PFSK-1 (cell line): ENCODE data around the gene NHLRC4.

ENCODE experiments used
- FOXP2 ChIP-seq: optimal IDR thresholded peaks from 2 replicates; pipeline ENCODE3; 2011; ENCODE audit warnings: borderline replicate concordance, control low read depth, inconsistent platforms; ENCODE audit not compliant: insufficient read depth; ENCODE audit errors: extremely low read length, extremely low read depth
- POLR2AphosphoS5 ChIP-seq: IDR thresholded peaks from 2 replicates; pipeline ENCODE4 v1.6.1; 2012; ENCODE audit warnings: low read depth, mild to moderate bottlenecking, control low read depth, low read length, moderate library complexity
- SIN3A ChIP-seq: IDR thresholded peaks from 2 replicates; pipeline ENCODE4 v1.6.1; 2012; ENCODE audit warnings: mild to moderate bottlenecking, low read length, moderate library complexity, borderline replicate concordance; ENCODE audit not compliant: insufficient read depth
- TAF1 ChIP-seq: IDR thresholded peaks from 2 replicates; pipeline ENCODE4 v1.6.1; 2012; ENCODE audit warnings: low read length, control low read depth, borderline replicate concordance; ENCODE audit not compliant: insufficient read depth
- TF ChIP-seq, protein P1 (sequence below), 2 experiments: IDR thresholded peaks; 2 replicates each; pipeline versions ENCODE4 v1.6.1 to v1.8.0; 2011 to 2012; ENCODE audit warnings: low read depth in 2 of 2, low read length in 2 of 2, control low read depth in 1 of 2, inconsistent platforms in 1 of 2, mild to moderate bottlenecking in 1 of 2, moderate library complexity in 1 of 2; ENCODE audit not compliant: insufficient read depth in 1 of 2

The NHLRC4 gene

DNA sequence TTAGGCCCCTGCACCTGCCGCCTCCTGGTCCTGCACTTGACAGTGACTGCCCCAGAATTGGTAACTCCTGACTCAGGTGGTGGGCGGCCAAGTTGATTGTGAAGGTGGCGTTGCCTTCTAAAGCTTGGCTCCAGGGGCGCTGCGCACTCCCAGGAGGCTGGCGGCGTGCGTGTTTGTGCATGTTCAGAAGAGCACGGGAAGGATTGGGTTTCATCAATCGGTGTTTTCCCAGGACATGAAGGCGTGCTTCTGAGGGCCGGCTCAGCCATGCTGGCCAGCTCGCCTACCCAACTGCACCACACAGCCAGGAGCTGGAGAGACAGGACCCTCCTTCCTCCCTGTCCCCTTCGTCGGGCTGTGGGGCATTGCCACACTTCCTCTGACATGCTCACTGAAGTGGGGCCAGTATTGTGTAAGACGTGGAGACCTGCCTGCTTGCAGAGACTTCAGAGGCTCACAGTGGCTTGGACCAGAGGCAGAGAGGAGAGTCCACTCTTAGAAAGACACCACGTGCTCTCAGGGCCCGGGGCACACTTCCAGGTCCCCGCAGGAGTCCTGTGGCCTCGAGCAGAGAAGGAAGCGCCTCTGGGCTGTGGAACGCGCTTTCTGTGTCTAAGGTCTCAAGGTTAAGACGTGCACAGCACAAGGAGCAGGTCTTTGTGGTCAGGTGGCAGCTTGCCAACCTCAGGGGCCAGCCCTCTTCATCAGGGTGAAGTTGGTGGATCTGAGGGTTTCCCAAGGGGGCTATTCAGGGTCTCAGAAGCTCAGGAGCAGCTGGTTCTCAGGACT is 25.9 kb downstream of the NHLRC4 start:
- TF ChIP-seq, protein P1, sequence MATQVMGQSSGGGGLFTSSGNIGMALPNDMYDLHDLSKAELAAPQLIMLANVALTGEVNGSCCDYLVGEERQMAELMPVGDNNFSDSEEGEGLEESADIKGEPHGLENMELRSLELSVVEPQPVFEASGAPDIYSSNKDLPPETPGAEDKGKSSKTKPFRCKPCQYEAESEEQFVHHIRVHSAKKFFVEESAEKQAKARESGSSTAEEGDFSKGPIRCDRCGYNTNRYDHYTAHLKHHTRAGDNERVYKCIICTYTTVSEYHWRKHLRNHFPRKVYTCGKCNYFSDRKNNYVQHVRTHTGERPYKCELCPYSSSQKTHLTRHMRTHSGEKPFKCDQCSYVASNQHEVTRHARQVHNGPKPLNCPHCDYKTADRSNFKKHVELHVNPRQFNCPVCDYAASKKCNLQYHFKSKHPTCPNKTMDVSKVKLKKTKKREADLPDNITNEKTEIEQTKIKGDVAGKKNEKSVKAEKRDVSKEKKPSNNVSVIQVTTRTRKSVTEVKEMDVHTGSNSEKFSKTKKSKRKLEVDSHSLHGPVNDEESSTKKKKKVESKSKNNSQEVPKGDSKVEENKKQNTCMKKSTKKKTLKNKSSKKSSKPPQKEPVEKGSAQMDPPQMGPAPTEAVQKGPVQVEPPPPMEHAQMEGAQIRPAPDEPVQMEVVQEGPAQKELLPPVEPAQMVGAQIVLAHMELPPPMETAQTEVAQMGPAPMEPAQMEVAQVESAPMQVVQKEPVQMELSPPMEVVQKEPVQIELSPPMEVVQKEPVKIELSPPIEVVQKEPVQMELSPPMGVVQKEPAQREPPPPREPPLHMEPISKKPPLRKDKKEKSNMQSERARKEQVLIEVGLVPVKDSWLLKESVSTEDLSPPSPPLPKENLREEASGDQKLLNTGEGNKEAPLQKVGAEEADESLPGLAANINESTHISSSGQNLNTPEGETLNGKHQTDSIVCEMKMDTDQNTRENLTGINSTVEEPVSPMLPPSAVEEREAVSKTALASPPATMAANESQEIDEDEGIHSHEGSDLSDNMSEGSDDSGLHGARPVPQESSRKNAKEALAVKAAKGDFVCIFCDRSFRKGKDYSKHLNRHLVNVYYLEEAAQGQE (IDR thresholded peaks at IDR 0.05; ENCODE audit: insufficient read depth in 1 of 2, low read depth in 2 of 2, low read length in 2 of 2): no peak
- TF ChIP-seq FOXP2: no peak
- TF ChIP-seq TAF1: no peak
- TF ChIP-seq SIN3A: no peak
- TF ChIP-seq POLR2AphosphoS5: no peak

DNA sequence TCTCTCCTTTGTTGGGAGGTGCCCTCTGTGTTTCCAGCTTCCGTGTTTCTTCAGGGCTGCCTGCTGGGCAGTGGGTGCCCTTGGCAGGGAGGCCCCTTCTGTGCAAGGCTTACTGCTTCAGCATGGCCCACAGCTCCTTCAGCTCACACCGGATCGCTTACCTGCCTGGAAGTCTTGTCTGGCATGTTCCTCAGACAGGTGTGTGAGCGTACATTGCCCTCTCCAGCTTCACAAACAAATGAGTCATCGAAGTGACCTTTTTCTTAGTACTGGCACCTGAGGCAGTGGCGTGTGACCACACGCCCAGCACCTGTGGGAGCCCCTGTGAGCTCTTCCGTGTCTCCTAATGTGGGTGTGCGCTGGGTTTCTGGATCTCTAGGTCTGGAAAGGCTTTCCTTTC is 26.6 kb downstream of the NHLRC4 start:
- TF ChIP-seq TAF1 (no peak), POLR2AphosphoS5 (no peak), SIN3A (no peak), FOXP2 (no peak)
- TF ChIP-seq, protein P1 (IDR thresholded peaks at IDR 0.05; ENCODE audit: insufficient read depth in 1 of 2, low read depth in 2 of 2, low read length in 2 of 2): no peak

- TF ChIP-seq FOXP2 (no peak), SIN3A (no peak), TAF1 (no peak), POLR2AphosphoS5 (no peak)
- TF ChIP-seq, protein P1 (IDR thresholded peaks at IDR 0.05; ENCODE audit: insufficient read depth in 1 of 2, low read depth in 2 of 2, low read length in 2 of 2): no peak
These were observed 27.0 kb downstream of the NHLRC4 start for GRCh38 chr16:593807-594206.

GRCh38 chr16:595094-595528 is 28.3 kb downstream of the NHLRC4 start:
- no peak for TF ChIP-seq TAF1
- no peak for TF ChIP-seq SIN3A
- no peak for TF ChIP-seq POLR2AphosphoS5
- TF ChIP-seq, protein P1 (IDR thresholded peaks at IDR 0.05; ENCODE audit: insufficient read depth in 1 of 2, low read depth in 2 of 2, low read length in 2 of 2): no peak
- TF ChIP-seq FOXP2: no peak
